ENCODE results near the gene CBR1. TPM values are rescaled to one million over a fixed set of nuclear protein-coding genes. Genes with fewer than 3 reads are reported as not detected.

CBR1 gene
- total and polyA plus RNA-seq, 4 donors, result 36.1 to 158 (median 74.4) TPM

- ATAC-seq (ENCODE audit: insufficient read depth, low FRiP score) (no peak), DNase-seq (no peak)
- WGBS, 2 donors, result 71 to 85% methylated on average over 6 of the region's 6 CpGs
- Histone ChIP-seq H3K4me1 (ENCODE audit: control insufficient read depth in 5 of 5, insufficient read depth in 5 of 5, low read length in 5 of 5) (peaks cover 0 to 4% (median 2%) of the 10 kb centered on the region in 5 donors), H3K36me3 (ENCODE audit: control insufficient read depth in 4 of 4, insufficient read depth in 4 of 4, low read length in 4 of 4) (no peaks in the 10 kb centered on the region), H3K9ac (ENCODE audit: insufficient read depth in 1 of 2, low read length in 2 of 2) (no peak overlapping the region), H3K9me3 (ENCODE audit: control insufficient read depth in 4 of 4, insufficient read depth in 3 of 4, low read length in 3 of 4) (no peaks in the 10 kb centered on the region), H3K27me3 (ENCODE audit: control insufficient read depth in 3 of 3, insufficient read depth in 3 of 3, low read length in 2 of 3) (no peaks in the 10 kb centered on the region), H3K4me3 (no peak overlapping the region), H3K27ac (ENCODE audit: low read depth in 1 of 2, low read length in 1 of 2) (no peak overlapping the region)
- TF ChIP-seq CTCF (IDR thresholded peaks at IDR 0.05; ENCODE audit: control extremely low read depth, extremely low read depth), result no peak
Observed at GRCh38 chr21:36115138-36115730, 45.4 kb downstream of the CBR1 start.

GRCh38 chr21:36117286-36117741 is 47.5 kb downstream of the CBR1 start:
- ATAC-seq (ENCODE audit: insufficient read depth, low FRiP score) (no peak), DNase-seq (peak in 1 of 3 donors; percentile 29)
- Histone ChIP-seq H3K4me1 (ENCODE audit: control insufficient read depth in 5 of 5, insufficient read depth in 5 of 5, low read length in 5 of 5) (peaks cover 0 to 8% (median 4%) of the 10 kb centered on the region in 5 donors), H3K27ac (ENCODE audit: low read depth in 1 of 2, low read length in 1 of 2) (peak overlapping the region in 1 of 2 donors; percentile 77), H3K9ac (ENCODE audit: insufficient read depth in 1 of 2, low read length in 2 of 2) (no peak overlapping the region), H3K4me3 (no peak overlapping the region), H3K27me3 (ENCODE audit: control insufficient read depth in 3 of 3, insufficient read depth in 3 of 3, low read length in 2 of 3) (no peaks in the 10 kb centered on the region), H3K36me3 (ENCODE audit: control insufficient read depth in 4 of 4, insufficient read depth in 4 of 4, low read length in 4 of 4) (no peaks in the 10 kb centered on the region), H3K9me3 (ENCODE audit: control insufficient read depth in 4 of 4, insufficient read depth in 3 of 4, low read length in 3 of 4) (no peaks in the 10 kb centered on the region)
- 54 to 57% methylated on average over 2 of the region's 2 CpGs for WGBS, 2 donors
- TF ChIP-seq CTCF (IDR thresholded peaks at IDR 0.05; ENCODE audit: control extremely low read depth, extremely low read depth), result no peak

DNA sequence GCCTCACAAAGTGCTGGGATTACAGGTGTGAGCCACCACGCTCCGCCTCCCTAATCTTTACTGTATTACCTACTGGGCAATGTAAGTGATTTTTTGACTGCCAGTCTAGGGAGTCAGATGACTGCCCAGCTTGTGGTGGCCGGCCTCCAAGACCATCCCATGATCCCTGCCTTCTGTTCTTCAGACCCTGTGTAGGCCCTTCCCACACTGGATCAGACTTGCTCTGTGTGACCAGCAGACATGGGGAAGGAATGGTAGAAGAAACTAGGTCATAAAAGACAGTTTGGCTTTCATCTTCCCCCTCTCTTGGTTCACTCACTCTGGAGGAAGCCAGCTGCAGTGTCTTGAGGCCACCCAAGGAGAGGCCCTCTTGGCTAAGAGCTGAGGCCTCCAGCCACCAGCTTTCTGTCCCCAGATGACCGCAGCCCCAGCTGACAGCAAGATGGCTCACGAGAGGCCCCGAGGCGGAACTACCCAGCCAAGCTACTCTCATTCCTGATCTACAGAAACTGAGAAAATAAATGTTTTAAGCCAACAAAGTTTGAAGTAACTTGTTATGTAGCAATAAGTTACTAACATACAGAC is 50.6 kb downstream of the CBR1 start:
- no peaks in the 10 kb centered on the region for H3K9me3 ChIP-seq (ENCODE audit: control insufficient read depth in 4 of 4, insufficient read depth in 3 of 4, low read length in 3 of 4)
- no peak for TF ChIP-seq CTCF (IDR thresholded peaks at IDR 0.05; ENCODE audit: control extremely low read depth, extremely low read depth)
- no peak for ATAC-seq (ENCODE audit: insufficient read depth, low FRiP score)
- no peaks in the 10 kb centered on the region for H3K27me3 ChIP-seq (ENCODE audit: control insufficient read depth in 3 of 3, insufficient read depth in 3 of 3, low read length in 2 of 3)
- no peak overlapping the region for H3K27ac ChIP-seq (ENCODE audit: low read depth in 1 of 2, low read length in 1 of 2)
- no peak overlapping the region for H3K4me3 ChIP-seq
- peak; percentile 81 to 89 (median 83) for DNase-seq
- H3K4me1 ChIP-seq (ENCODE audit: control insufficient read depth in 5 of 5, insufficient read depth in 5 of 5, low read length in 5 of 5), result peaks cover 0 to 6% (median 3%) of the 10 kb centered on the region in 5 donors
- WGBS, 2 donors, result 82 to 85% methylated on average over 7 of the region's 7 CpGs
- H3K36me3 ChIP-seq (ENCODE audit: control insufficient read depth in 4 of 4, insufficient read depth in 4 of 4, low read length in 4 of 4), result no peaks in the 10 kb centered on the region
- no peak overlapping the region for H3K9ac ChIP-seq (ENCODE audit: insufficient read depth in 1 of 2, low read length in 2 of 2)

Small RNA genes within 50 kb of the gene (small RNA-seq; reads per million reads assigned to genes)
- gene RNU6-992P (ENCODE audit: low replicate concordance), result not detected

Other genes starting within 250 kb of the CBR1 start
- gene SETD4, start 9.5 kb upstream of the CBR1 start, total RNA-seq, result 10 to 100 TPM; 20.7 to 30.3 TPM
- 10 to 100 TPM in 1 of 2 donors, 1 to 10 TPM in 1; 8.1 to 11.9 TPM for gene SETD4, start 9.5 kb upstream of the CBR1 start, polyA plus RNA-seq
- gene CBR3, start 65.1 kb downstream of the CBR1 start, total RNA-seq, result 1 to 10 TPM in 1 of 2 donors, under 1 TPM in 1; 0.23 to 5.1 TPM
- gene CBR3, start 65.1 kb downstream of the CBR1 start, polyA plus RNA-seq, result 1 to 10 TPM; 4.2 to 9.0 TPM
- 10 to 100 TPM; 14.4 to 23.7 TPM for gene DOP1B, start 86.8 kb downstream of the CBR1 start, total RNA-seq
- gene DOP1B, start 86.8 kb downstream of the CBR1 start, polyA plus RNA-seq, result 1 to 10 TPM; 5.2 to 8.0 TPM